ENCODE data around the gene MTUS2.

MTUS2 gene

GRCh38 chr13:29260684-29261083 is 440.5 kb downstream of the MTUS2 start:
- TF ChIP-seq, protein P1, sequence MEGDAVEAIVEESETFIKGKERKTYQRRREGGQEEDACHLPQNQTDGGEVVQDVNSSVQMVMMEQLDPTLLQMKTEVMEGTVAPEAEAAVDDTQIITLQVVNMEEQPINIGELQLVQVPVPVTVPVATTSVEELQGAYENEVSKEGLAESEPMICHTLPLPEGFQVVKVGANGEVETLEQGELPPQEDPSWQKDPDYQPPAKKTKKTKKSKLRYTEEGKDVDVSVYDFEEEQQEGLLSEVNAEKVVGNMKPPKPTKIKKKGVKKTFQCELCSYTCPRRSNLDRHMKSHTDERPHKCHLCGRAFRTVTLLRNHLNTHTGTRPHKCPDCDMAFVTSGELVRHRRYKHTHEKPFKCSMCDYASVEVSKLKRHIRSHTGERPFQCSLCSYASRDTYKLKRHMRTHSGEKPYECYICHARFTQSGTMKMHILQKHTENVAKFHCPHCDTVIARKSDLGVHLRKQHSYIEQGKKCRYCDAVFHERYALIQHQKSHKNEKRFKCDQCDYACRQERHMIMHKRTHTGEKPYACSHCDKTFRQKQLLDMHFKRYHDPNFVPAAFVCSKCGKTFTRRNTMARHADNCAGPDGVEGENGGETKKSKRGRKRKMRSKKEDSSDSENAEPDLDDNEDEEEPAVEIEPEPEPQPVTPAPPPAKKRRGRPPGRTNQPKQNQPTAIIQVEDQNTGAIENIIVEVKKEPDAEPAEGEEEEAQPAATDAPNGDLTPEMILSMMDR (IDR thresholded peaks at IDR 0.05) = no peak
- Histone ChIP-seq H3K4me1 (no peaks in the 10 kb centered on the region), H3K9me3 (peaks cover 0 to 10% (median 3%) of the 10 kb centered on the region in 3 donors), H3K27me3 (peaks cover 0 to 3% of the 10 kb centered on the region in 2 donors), H3K4me3 (no peak overlapping the region), H3K36me3 (no peaks in the 10 kb centered on the region), H3K27ac (no peak overlapping the region)
- intact Hi-C loops (cut with DNase I; ENCODE audit: low total_unique reads) = no loop called here
- no peak for DNase-seq

- Histone ChIP-seq H3K27ac (no peak overlapping the region), H3K4me3 (no peak overlapping the region), H3K36me3 (no peaks in the 10 kb centered on the region), H3K9me3 (peaks cover 0 to 10% (median 3%) of the 10 kb centered on the region in 3 donors), H3K4me1 (no peaks in the 10 kb centered on the region), H3K27me3 (no peaks in the 10 kb centered on the region)
- no peak for DNase-seq
- intact Hi-C loops (cut with DNase I; ENCODE audit: low total_unique reads) = no loop called here
- TF ChIP-seq, protein P1 (IDR thresholded peaks at IDR 0.05) = no peak
Observed at GRCh38 chr13:29266261-29266660, 446.1 kb downstream of the MTUS2 start.

DNA sequence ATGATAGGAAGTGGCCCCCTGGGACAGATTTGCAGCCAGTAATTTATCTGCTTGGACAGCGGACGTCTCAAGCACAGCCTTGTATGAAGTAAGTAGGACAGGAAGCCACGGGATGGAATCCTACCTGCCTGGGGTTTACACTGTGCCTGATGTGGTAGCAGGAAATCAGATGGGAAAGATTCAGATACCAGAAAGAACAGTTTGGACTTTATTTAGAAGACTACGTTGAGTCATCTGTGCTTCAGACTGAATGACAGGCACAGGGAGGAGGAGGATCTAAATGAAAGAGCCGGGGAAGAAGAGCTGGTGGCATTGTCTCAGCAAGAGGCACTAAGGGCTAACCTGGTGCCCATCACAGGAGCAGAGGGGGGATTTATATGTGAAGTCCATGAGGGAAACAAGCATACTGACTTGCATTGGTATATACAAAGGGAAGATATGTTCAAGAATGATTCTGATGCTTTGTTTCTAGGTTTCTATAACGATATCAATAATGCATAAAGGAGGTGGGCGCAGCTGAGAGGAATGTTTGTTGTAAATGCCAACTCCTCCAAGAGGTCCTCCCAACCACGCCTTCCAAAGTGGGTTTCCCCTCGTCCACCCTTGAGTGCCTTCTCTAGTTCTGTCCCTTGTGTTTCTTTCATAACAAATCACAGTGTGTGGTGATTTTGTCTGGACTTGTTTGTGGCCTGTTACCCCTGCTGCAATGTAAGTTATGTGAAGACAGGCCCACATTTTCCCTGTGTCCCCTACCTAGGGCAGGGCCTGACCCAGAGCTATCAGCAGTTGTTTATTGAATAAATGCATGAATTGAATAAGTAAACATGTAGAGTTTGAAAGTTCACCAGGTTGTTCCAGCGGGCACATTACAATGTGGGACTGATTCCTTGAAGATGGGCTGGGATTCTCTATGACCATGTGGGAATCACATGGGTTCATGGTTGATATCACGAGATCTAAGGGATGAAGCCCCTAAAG is 446.9 kb downstream of the MTUS2 start:
- no peak for DNase-seq
- intact Hi-C loops (cut with DNase I; ENCODE audit: low total_unique reads) = no loop called here
- no peaks in the 10 kb centered on the region for H3K4me1 ChIP-seq

DNA sequence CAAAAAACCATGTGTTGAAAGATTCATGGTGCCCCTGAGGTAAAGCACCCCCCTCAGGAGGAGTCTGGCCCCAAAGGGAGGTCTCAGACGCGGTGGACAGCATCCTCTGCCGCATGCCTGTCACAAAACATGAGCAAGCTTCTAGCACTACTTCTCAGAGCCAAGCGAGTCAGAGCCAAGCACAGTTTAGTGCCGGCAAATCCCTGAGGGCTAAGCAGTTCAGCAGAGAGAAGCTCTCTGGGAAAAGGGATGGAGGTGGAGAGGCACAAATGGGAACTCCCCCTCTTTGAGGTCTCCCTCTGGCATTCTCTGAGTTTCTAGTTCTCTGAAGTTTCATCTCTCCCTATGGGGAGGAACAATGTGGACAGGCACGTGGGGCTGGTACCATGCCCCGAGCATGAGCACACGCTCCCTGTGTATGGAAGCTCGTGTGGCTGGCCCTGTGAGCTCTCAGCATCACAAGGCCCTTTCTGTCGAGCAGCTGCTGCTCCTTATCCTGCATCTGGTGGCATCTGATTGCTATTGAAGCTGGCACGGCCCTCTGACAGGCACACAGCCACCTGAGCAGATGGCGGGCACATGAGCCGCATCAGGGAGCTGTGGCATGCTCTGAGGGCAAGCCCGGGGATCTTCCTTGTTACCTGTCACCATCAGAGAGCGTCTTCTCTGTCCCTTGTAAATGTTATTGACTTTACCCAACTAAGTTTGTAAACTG is 450.3 kb downstream of the MTUS2 start:
- Histone ChIP-seq H3K36me3 (no peaks in the 10 kb centered on the region), H3K4me1 (no peaks in the 10 kb centered on the region), H3K9me3 (peaks cover 0 to 6% (median 0%) of the 10 kb centered on the region in 3 donors), H3K27ac (no peak overlapping the region), H3K4me3 (no peak overlapping the region), H3K27me3 (no peaks in the 10 kb centered on the region)
- intact Hi-C loops (cut with DNase I; ENCODE audit: low total_unique reads) = no loop called here
- DNase-seq = no peak
- TF ChIP-seq, protein P1 (IDR thresholded peaks at IDR 0.05) = no peak

More for the DNA sequence above, 446.9 kb downstream of the MTUS2 start:
- no peaks in the 10 kb centered on the region for H3K36me3 ChIP-seq
- H3K4me3 ChIP-seq = no peak overlapping the region
- no peak overlapping the region for H3K27ac ChIP-seq
- TF ChIP-seq, protein P1 (IDR thresholded peaks at IDR 0.05) = no peak
- H3K27me3 ChIP-seq = no peaks in the 10 kb centered on the region
- peaks cover 0 to 10% (median 3%) of the 10 kb centered on the region in 3 donors for H3K9me3 ChIP-seq

DNA sequence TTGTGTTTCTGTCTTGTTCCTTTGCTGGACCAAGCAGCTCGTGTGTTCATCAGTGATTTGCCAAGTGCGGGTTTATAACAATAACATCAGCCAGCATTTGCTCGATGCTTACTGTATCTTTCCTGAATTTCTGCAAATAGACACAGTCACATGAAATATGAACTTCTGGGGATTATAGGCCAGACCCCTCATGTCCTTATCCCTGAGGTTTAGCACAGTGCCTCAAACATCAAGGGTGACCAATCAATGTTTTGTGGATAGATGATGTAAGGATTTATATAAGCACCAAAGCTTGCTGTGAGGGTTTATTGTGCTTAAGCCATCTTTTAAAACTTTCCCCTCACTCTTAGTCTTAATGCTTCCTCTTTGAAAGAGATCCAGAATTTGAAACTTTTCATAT is 451.5 kb downstream of the MTUS2 start:
- Histone ChIP-seq H3K27me3 (no peaks in the 10 kb centered on the region), H3K4me3 (no peak overlapping the region), H3K4me1 (no peaks in the 10 kb centered on the region), H3K9me3 (peaks cover 0 to 6% (median 0%) of the 10 kb centered on the region in 3 donors), H3K27ac (no peak overlapping the region), H3K36me3 (no peaks in the 10 kb centered on the region)
- TF ChIP-seq, protein P1 (IDR thresholded peaks at IDR 0.05) = no peak
- DNase-seq = no peak
- intact Hi-C loops (cut with DNase I; ENCODE audit: low total_unique reads) = no loop called here

All from tibial artery (tissue), 4 donors.